CD1c-positive myeloid dendritic cell (primary cell): Measurements from ENCODE around the gene NAGA.
"Not testable (repeated sequence)": the region's sequence is repeated elsewhere in the genome, so short reads cannot be mapped to it uniquely, and the experiment has no call there.

Experiments
- DNase-seq: peaks from one replicate; pipeline ENCODE4 v3.0.0-alpha.2; 2016; ENCODE audit errors: extremely low spot score

The NAGA gene

GRCh38 chr22:42070517-42071422 is at the start of gene NAGA:
Gene NAGA (minus strand): TSS chr22:42070812. CDS start chr22:42070297, 515 bp downstream.
- peak; percentile 98 for DNase-seq

- DNase-seq, result no peak
Observed at GRCh38 chr22:42116848-42117424, 46.3 kb upstream of the NAGA start.

GRCh38 chr22:42115420-42115830 is 44.8 kb upstream of the NAGA start:
- DNase-seq, result not testable (repeated sequence)

- peak; percentile 19 for DNase-seq
Observed at GRCh38 chr22:42114721-42115120, 44.1 kb upstream of the NAGA start.

- DNase-seq, result not testable (repeated sequence)
Observed at GRCh38 chr22:42112793-42113192, 42.2 kb upstream of the NAGA start.

GRCh38 chr22:42111798-42112197 is 41.2 kb upstream of the NAGA start:
- DNase-seq, result no peak

GRCh38 chr22:42108848-42109247 is 38.2 kb upstream of the NAGA start:
- DNase-seq, result no peak

GRCh38 chr22:42104332-42104860 is 33.8 kb upstream of the NAGA start:
- not testable (repeated sequence) for DNase-seq

GRCh38 chr22:42101199-42101598 is 30.6 kb upstream of the NAGA start:
- no peak for DNase-seq

GRCh38 chr22:42091455-42091782 is 20.8 kb upstream of the NAGA start:
- no peak for DNase-seq

- peak; percentile 100 for DNase-seq
Observed at GRCh38 chr22:42090596-42091454, 20.2 kb upstream of the NAGA start, which contains the start of gene NDUFA6. Gene NDUFA6 (minus strand): TSS chr22:42090772. CDS start chr22:42090744, 28 bp downstream.

GRCh38 chr22:42086051-42086450 is 15.4 kb upstream of the NAGA start:
- no peak for DNase-seq

- no peak for DNase-seq
Observed at GRCh38 chr22:42084874-42085273, 14.3 kb upstream of the NAGA start.

GRCh38 chr22:42083119-42083518 is 12.5 kb upstream of the NAGA start:
- no peak for DNase-seq

- DNase-seq, result peak; percentile 76
Observed at GRCh38 chr22:42080287-42080686, 9.7 kb upstream of the NAGA start.

- DNase-seq, result peak; percentile 100
Observed at GRCh38 chr22:42079319-42080251, 9.0 kb upstream of the NAGA start, which contains the start of gene SMDT1. Gene SMDT1 (plus strand): TSS chr22:42079700. CDS start chr22:42079769, 69 bp downstream.

GRCh38 chr22:42078469-42079318 is 8.1 kb upstream of the NAGA start:
- no peak for DNase-seq

GRCh38 chr22:42077486-42078125 is 7.0 kb upstream of the NAGA start:
- no peak for DNase-seq
